Peyer's patch (tissue), 4 donors: ENCODE results near the gene EDARADD.

Experiments used
- POLR2A ChIP-seq, 2 donors: fragments of 450-650 bp; IDR thresholded peaks; one replicate each; pipeline ENCODE4 v1.5.1; 2017; ENCODE audit warnings: antibody characterized with exemption in 2 of 2, mild to moderate bottlenecking in 2 of 2, moderate library complexity in 2 of 2
- TF ChIP-seq, protein P1 (sequence below), 6 experiments: fragments of 450-650 bp in 4 of 6; fragments of 200-600 bp in 2 of 6; sonication (generic) in 1 of 6; IDR thresholded peaks; one replicate each; pipeline ENCODE4 v1.5.1; 2017 to 2019; ENCODE audit warnings: antibody characterized with exemption in 6 of 6, mild to moderate bottlenecking in 3 of 6, moderate library complexity in 1 of 6

- no peak for TF ChIP-seq POLR2A (IDR thresholded peaks at IDR 0.05)
- TF ChIP-seq, protein P1, sequence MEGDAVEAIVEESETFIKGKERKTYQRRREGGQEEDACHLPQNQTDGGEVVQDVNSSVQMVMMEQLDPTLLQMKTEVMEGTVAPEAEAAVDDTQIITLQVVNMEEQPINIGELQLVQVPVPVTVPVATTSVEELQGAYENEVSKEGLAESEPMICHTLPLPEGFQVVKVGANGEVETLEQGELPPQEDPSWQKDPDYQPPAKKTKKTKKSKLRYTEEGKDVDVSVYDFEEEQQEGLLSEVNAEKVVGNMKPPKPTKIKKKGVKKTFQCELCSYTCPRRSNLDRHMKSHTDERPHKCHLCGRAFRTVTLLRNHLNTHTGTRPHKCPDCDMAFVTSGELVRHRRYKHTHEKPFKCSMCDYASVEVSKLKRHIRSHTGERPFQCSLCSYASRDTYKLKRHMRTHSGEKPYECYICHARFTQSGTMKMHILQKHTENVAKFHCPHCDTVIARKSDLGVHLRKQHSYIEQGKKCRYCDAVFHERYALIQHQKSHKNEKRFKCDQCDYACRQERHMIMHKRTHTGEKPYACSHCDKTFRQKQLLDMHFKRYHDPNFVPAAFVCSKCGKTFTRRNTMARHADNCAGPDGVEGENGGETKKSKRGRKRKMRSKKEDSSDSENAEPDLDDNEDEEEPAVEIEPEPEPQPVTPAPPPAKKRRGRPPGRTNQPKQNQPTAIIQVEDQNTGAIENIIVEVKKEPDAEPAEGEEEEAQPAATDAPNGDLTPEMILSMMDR (IDR thresholded peaks at IDR 0.05), result no peak
Measured at GRCh38 chr1:236492378-236492777, 98.3 kb downstream of the EDARADD start.
